Lung (tissue), 12 donors: ENCODE results near the gene CYP27B1. TPM values are rescaled to one million over a fixed set of nuclear protein-coding genes. Genes with fewer than 3 reads are reported as not detected.

ENCODE experiments used
- ATAC-seq: fragments of 200-7000 bp; cut with Tn5 transposase; one replicate; pipeline ENCODE4 v1.9.1; 2020; ENCODE audit warnings: moderate number of reproducible peaks; ENCODE audit not compliant: insufficient read depth, low FRiP score
- DNase-seq, 3 donors: peaks; one replicate each; pipeline ENCODE4 v3.0.0-alpha.2; 2013 to 2017
- H3K27ac ChIP-seq, 2 donors: one replicate each; pipeline ENCODE4 v1.5.1; 2013; ENCODE audit warnings: mild to moderate bottlenecking in 2 of 2, moderate library complexity in 2 of 2, control low read depth in 1 of 2, inconsistent platforms in 1 of 2, low read depth in 1 of 2, low read length in 1 of 2
- H3K27me3 ChIP-seq, 3 donors: one replicate each; pipeline ENCODE4 v1.5.1; 2013; ENCODE audit warnings: low read length in 2 of 3; ENCODE audit not compliant: control insufficient read depth in 3 of 3, insufficient read depth in 3 of 3
- H3K36me3 ChIP-seq, 4 donors: one replicate each; pipeline ENCODE4 v1.5.1; 2013; ENCODE audit warnings: low read length in 4 of 4, mild to moderate bottlenecking in 1 of 4, moderate library complexity in 1 of 4; ENCODE audit not compliant: control insufficient read depth in 4 of 4, insufficient read depth in 4 of 4
- H3K4me1 ChIP-seq, 5 donors: one replicate each; pipeline ENCODE4 v1.5.1; 2013; ENCODE audit warnings: low read length in 5 of 5, mild to moderate bottlenecking in 2 of 5, moderate library complexity in 1 of 5; ENCODE audit not compliant: control insufficient read depth in 5 of 5, insufficient read depth in 5 of 5
- H3K4me3 ChIP-seq: one replicate; pipeline ENCODE4 v1.5.1; 2013; ENCODE audit warnings: mild to moderate bottlenecking, control low read depth, moderate library complexity
- H3K9ac ChIP-seq, 2 donors: one replicate each; pipeline ENCODE4 v1.5.1; 2013; ENCODE audit warnings: low read length in 2 of 2, control low read depth in 1 of 2; ENCODE audit not compliant: insufficient read depth in 1 of 2
- H3K9me3 ChIP-seq, 4 donors: one replicate each; pipeline ENCODE4 v1.5.1; 2013; ENCODE audit warnings: low read length in 3 of 4, mild to moderate bottlenecking in 1 of 4, moderate library complexity in 1 of 4; ENCODE audit not compliant: control insufficient read depth in 4 of 4, insufficient read depth in 3 of 4
- CTCF ChIP-seq: IDR thresholded peaks from 2 replicates; pipeline ENCODE4 v1.5.1; 2012; ENCODE audit warnings: mild to moderate bottlenecking; ENCODE audit errors: control extremely low read depth, extremely low read depth
- WGBS, 2 donors: extraction: QIAGEN DNeasy Blood & Tissue Kit; methylation state at CpG; one replicate each; pipeline ENCODE4 v1.1.7; 2013; 5-methylcytosine and 5-hydroxymethylcytosine counted together
- polyA plus RNA-seq, 2 donors: library from polyadenylated mRNA; stranded (reverse); fragments of 200-250 nt; gene quantifications; one replicate each; pipeline ENCODE4 v1.2.1, GENCODE V29; 2013
- total RNA-seq, 2 donors: library from RNA; depleted of rRNA in 1 of 2; stranded (reverse); fragments of >200 nt in 1 of 2; gene quantifications; one replicate each; pipeline ENCODE4 v1.2.1, GENCODE V29; 2014 to 2021
- donor health status: control.
- donor health status: control.
- donor health status: Bipolar disorder and iron deficiency.
- donor health status: healthy.
- donor health status: DM: yes; HTN: yes; CAD: no.

Gene CYP27B1
- total and polyA plus RNA-seq, 4 donors, result 1.7 to 5.8 (median 3.6) TPM

- ATAC-seq, result no peak
- TF ChIP-seq CTCF, result no peak
- peaks cover 0 to 82% (median 64%) of the 10 kb centered on the region in 3 donors for H3K27me3 ChIP-seq
- no peak overlapping the region for H3K4me3 ChIP-seq
- H3K4me1 ChIP-seq, result peaks cover 0 to 12% (median 0%) of the 10 kb centered on the region in 5 donors
- peaks cover 0 to 7% (median 0%) of the 10 kb centered on the region in 4 donors for H3K36me3 ChIP-seq
- H3K27ac ChIP-seq, result no peak overlapping the region
- WGBS, 2 donors, result 83 to 90% methylated on average over 19 of the region's 19 CpGs
- no peaks in the 10 kb centered on the region for H3K9me3 ChIP-seq
- no peak overlapping the region for H3K9ac ChIP-seq
- no peak for DNase-seq
Observed at GRCh38 chr12:57731411-57732080, 35.3 kb downstream of the CYP27B1 start.

DNA sequence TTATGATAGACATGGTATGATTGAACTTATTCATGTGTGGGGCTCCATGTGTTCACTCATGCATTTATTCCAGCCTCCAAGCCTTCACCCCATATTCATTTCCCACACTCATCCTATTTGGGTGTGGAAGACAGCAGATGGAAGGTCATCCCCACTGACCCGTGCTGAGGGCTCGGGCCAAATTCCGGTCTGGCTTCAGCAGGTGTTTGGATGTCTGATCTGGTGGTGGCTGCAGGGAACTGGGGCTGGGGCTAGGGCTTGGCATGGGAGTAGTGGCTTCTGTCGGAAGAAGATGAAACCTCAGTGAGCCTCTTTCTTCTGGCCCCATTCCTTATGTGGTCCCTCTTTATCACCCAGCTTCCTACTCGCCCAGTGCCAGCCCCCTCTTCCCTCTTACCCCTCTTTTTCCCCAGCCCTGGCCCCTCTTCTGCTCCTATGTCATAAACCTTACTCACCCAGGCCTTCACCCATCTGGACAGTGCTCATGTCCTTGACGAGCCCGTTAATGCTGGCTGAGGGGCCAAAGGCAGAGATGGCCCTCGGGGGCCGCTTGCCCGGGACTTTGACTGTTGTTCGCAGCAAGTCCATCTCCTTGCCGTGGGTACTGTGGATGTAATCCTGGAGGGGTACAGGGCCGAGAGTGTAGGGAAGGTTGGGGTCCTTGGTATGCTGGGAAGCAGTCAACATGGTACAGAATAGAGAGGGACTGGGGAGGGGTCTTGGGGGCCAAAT lies 36.4 kb downstream of the CYP27B1 start:
- WGBS, 2 donors, result 86 to 88% methylated on average over 13 of the region's 13 CpGs
- DNase-seq (no peak), ATAC-seq (no peak)
- Histone ChIP-seq H3K9ac (no peak overlapping the region), H3K36me3 (peaks cover 0 to 7% (median 0%) of the 10 kb centered on the region in 4 donors), H3K4me3 (no peak overlapping the region), H3K4me1 (peaks cover 0 to 15% (median 0%) of the 10 kb centered on the region in 5 donors), H3K9me3 (no peaks in the 10 kb centered on the region), H3K27me3 (peaks cover 0 to 75% (median 59%) of the 10 kb centered on the region in 3 donors), H3K27ac (no peak overlapping the region)
- no peak for TF ChIP-seq CTCF

- peaks cover 0 to 15% (median 0%) of the 10 kb centered on the region in 5 donors for H3K4me1 ChIP-seq
- H3K4me3 ChIP-seq, result no peak overlapping the region
- H3K36me3 ChIP-seq, result peaks cover 0 to 7% (median 0%) of the 10 kb centered on the region in 4 donors
- no peak for TF ChIP-seq CTCF
- no peak for ATAC-seq
- no peak overlapping the region for H3K27ac ChIP-seq
- no peak for DNase-seq
- no peak overlapping the region for H3K9ac ChIP-seq
- H3K9me3 ChIP-seq, result no peaks in the 10 kb centered on the region
- peaks cover 0 to 71% (median 51%) of the 10 kb centered on the region in 3 donors for H3K27me3 ChIP-seq
- 55 to 58% methylated on average over 5 of the region's 5 CpGs for WGBS, 2 donors
Observed at GRCh38 chr12:57729321-57729844, 37.5 kb downstream of the CYP27B1 start.
